Islet of Langerhans (tissue), 1 donor: ENCODE data around the gene MTHFSD.

ENCODE experiments used
- FAIRE-seq: peaks from one replicate; lab custom pipeline; 2011; peaks lifted over from hg19 to GRCh38; lab: Jason Lieb, UNC

The MTHFSD gene

GRCh38 chr16:86569701-86570447 lies 14.8 kb upstream of the MTHFSD start:
- FAIRE-seq = no peak

DNA sequence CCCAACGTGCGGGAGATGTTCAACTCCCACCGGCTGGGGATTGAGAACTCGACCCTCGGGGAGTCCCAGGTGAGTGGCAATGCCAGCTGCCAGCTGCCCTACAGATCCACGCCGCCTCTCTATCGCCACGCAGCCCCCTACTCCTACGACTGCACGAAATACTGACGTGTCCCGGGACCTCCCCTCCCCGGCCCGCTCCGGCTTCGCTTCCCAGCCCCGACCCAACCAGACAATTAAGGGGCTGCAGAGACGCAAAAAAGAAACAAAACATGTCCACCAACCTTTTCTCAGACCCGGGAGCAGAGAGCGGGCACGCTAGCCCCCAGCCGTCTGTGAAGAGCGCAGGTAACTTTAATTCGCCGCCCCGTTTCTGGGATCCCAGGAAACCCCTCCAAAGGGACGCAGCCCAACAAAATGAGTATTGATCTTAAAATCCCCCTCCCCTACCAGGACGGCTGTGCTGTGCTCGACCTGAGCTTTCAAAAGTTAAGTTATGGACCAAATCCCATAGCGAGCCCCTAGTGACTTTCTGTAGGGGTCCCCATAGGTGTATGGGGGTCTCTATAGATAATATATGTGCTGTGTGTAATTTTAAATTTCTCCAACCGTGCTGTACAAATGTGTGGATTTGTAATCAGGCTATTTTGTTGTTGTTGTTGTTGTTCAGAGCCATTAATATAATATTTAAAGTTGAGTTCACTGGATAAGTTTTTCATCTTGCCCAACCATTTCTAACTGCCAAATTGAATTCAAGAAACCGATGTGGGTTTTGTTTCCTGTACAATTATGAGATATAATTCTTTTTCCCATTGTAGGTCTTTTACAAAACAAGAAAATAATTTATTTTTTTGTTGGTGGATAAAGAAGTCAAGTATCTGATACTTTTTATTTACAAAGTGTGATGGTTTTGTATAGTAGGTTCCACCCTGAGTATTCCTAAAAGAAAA lies 13.9 kb upstream of the MTHFSD start:
- no peak for FAIRE-seq

- FAIRE-seq = no peak
Observed at GRCh38 chr16:86567701-86568581, 12.9 kb upstream of the MTHFSD start.

- no peak for FAIRE-seq
Observed at GRCh38 chr16:86566966-86567700, 12.1 kb upstream of the MTHFSD start.

DNA sequence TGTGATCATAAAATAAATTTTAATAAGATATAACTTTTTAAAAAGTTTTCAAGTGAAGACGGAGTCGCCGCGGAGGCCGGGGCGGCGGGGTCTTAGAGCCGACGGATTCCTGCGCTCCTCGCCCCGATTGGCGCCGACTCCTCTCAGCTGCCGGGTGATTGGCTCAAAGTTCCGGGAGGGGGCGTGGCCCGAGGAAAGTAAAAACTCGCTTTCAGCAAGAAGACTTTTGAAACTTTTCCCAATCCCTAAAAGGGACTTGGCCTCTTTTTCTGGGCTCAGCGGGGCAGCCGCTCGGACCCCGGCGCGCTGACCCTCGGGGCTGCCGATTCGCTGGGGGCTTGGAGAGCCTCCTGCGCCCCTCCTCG lies 11.5 kb upstream of the MTHFSD start, which contains the start of gene FOXC2:
Gene FOXC2 (plus strand): TSS at position 229 of the 365 bp plus-strand sequence. CDS start 507 bp downstream, outside the sequence.
- no peak for FAIRE-seq

DNA sequence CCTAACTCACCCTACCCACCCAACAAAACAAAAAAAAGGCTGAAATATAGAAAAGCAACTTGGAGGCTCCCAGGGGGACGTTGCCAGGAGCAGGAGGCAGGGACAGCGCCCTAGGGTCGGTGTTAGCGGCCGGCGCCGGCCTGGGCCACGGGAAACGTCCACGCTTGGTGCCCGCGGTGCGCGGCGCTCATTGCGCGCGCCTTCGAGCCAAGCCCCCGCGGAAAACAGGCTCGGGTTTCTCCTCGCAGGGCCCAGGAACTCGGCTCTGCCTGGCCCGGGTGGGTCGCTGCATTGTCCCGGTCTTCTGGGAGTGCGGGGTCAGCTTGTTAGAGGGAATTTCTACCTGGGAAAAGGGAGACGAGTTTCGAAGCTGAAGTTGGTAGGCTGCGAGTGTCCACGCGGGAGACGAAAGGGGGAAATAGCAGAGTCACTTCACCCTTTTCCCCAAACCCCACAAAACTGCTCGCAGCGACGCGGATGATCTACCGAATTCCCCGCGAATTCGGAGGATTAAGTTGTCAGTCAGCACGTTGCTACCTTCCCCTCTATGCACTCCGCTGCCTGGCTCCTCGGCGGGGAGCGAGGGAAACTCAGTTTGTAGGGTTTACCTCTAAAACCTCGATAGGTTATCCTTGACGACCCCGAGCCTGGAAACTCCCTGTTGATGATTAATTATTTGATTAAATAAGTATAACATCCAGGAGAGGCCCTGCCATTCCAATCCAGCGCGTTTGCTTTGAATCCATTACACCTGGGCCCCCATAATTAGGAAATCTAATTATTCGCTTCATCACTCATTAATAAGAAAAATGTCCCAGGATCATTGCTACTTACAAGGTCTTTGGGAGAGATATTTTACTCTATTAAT lies 10.8 kb upstream of the MTHFSD start:
- FAIRE-seq = no peak

DNA sequence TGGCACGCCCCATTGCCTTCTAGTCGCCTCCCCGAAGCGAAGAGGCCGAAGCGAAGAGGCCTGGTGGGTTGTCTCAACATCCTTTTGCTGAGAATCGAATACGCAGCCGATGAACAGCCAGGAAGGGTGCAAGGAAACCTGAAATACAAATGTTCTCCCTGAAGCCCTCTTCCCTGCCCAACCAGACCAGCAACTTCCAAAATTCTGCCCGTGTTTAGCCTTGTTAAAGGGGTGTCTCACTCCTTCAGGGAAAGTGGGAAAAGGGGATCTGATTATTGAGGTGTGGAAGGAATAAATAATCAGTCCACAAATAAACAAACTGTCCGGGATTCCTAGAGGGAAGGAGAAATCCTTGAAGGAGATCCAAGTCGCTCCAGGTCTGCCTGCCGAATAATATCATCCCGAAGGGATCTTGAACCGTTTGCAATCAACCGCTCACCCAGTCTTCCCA lies 10.2 kb upstream of the MTHFSD start:
- no peak for FAIRE-seq

DNA sequence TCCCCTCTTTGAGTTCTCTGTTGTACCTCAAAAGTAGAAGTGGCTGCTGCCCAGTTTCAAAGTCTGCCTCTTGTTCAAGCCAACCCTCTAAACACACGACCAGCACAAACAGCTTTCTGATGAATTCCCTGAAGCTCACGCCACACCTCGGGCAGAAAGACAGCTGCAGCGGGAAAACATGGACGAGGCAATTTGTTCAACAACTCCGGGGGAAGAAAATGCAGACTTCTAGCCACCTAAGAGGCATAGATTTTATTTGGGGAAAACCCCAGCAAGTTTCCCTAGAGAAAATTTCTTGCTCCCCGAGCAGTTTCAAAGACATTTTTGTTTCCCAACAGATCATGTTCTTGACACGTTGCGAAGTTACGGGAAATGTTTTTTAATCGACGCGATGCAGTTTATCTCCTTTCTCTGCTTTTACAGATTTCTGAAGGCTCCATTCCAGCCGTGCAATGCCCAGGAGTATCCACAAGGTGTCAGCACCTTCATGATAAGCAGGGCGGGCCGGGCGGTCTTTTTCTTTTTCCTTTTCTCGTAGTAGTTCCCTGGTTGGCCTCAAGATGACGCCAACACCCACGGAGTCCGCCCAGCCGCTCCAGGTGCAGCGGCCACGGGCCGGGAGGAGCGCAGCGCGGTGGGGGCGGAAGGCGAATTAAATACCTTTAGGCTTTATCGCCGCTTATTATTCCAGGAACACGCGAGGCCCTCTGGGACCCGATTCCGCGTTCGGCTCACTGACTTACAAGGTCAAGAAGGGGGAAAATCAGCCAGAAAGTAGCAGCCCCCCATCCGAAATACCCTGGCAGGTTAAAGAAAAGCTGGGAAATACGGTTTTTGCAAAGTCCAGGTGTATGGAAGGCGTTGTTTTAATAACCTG lies 8.7 kb upstream of the MTHFSD start:
- FAIRE-seq = no peak

GRCh38 chr16:86562356-86562755 lies 7.3 kb upstream of the MTHFSD start:
- no peak for FAIRE-seq

DNA sequence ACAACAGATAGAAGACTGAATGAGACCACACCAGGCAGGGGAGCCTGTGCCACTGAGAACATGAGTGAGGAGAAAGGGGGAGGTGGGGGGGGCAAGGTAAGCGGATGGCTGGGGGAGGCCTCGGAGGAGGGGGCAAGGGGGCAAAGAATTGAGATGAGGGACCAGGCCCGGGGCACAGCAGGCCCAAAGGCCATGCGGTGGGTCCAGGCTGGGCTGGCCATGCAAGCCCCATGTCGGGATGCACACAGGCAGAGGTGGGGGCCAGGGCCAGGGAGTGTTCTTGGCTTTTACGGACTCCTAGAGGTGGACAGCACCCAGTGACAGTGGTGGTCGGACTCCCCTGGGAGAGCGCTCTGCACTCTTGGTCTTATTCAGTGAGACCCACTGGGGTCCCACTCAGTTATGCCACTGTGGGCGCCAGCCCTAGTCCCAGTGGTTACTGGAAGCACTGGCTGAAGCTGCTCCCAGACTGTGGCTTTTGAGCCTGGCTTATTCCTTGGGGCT lies 4.8 kb upstream of the MTHFSD start:
- FAIRE-seq = no peak

GRCh38 chr16:86558355-86559193 lies 3.5 kb upstream of the MTHFSD start:
- FAIRE-seq = no peak

GRCh38 chr16:86557587-86557986 lies 2.6 kb upstream of the MTHFSD start:
- no peak for FAIRE-seq

DNA sequence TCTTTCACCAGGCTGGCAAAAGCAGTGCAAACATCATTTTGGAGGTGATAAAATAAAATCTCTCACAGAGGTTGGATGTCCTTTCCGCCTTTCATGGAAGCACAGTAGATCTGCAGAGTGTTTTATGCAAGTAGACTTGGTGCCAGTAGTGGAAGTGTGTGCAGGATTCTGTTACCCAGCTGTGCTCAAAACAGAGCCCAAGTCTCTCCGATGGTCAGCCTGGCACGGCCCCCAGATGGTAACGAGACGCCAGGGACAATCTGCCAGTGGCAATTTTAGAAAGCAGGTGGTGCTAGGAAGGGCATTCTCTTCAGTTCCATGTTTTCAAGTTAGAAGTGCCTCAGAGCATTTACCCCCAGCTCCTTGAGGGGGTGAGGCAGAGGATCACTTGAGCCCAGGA lies 1.5 kb upstream of the MTHFSD start:
- no peak for FAIRE-seq

DNA sequence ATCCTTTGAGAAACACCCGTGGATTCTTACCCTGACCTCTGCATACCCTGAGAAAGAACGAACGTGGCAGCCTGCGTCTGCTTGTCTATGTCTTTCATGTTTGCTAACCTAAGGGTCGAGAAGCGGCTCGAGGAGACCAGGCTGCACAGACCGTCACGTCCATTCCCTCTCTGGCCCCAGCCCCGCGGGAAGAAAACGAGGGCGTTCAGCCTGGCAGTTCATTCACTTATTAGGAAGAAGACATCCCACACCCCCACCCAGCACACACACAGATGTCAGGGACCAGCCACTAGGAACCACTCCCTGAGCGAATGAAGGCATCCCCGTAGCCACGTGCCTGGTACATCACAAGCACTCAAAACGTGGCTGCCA lies 655 bp upstream of the MTHFSD start:
- no peak for FAIRE-seq

DNA sequence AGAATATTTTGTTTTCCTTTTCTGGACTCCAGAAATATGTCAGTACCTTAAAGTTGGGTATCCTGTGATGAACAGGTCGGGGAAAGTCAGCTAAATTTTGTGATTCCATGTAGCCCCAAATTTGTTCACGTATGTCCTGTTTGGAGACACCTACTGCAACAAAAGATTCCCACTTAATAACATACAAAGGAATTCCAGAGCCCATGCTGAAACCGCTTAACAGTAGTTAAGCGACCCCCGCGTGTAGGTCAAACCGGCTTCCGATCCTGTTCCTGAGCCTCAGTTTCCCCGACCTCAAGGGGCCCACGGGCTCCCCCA lies 477 bp downstream of the MTHFSD start:
- FAIRE-seq = no peak

GRCh38 chr16:86553356-86553755 lies 1.7 kb downstream of the MTHFSD start:
- FAIRE-seq = no peak

GRCh38 chr16:86550281-86550680 lies 4.8 kb downstream of the MTHFSD start:
- no peak for FAIRE-seq

DNA sequence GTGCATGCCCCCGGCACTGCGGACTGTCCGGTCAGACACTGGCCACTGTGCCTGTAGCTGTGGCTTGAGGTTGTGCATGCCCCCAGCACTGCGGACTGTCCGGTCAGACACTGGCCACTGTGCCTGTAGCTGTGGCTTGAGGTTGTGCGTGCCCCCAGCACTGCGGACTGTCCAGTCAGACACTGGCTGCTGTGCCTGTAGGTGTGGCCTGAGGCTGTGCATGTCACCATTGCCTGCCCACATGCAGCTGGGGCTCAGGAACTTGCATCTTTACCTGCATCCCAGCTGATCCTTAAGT lies 5.2 kb downstream of the MTHFSD start:
- no peak for FAIRE-seq
